NCI-H524 treated with DMSO at 0.1 percent for 48 hours (cell line): ENCODE measurements around the gene PATL1.

Experiments used
- DNase-seq: peaks from one replicate; lab custom pipeline; 2025; lab: John Stamatoyannopoulos, UW

Gene PATL1

DNA sequence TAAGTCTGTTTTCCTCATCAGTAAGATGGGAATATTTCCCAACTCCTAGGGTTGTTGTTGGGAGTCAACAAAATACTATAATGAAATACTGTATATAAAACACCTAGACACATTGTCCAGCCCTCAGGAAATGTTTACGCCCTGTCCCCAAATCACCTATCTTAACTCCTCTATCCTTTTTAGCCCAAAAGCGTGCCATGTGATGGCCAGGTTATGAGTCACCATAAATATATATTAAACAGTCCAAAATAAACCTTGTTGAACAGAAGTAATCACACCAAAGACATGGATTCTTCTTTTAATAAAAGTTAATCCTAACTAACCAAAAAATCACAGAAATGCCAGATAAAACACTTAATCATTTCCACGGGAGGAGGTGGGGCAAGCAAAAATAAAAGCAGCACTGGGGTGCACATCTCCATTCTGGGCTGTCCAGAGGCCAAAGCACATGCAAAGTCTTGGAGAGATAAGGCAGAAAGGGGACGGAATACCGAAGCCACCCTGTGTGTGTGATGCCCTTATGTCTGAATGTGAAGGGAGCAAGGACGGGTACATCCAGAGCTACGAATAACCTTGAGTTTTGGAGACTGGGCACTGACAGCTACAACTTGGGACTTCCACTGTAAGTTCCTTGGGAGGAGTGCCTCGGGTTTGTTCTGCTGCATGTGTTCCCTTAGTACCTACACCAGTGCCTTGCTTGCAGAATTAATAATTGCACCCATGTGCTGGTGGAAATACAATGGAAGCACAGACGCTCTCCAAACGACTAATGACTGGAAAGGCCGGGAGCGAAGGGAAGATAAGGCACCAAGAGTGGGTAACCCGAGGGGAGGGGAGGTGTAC lies 54.3 kb downstream of the PATL1 start:
- DNase-seq = no peak

DNA sequence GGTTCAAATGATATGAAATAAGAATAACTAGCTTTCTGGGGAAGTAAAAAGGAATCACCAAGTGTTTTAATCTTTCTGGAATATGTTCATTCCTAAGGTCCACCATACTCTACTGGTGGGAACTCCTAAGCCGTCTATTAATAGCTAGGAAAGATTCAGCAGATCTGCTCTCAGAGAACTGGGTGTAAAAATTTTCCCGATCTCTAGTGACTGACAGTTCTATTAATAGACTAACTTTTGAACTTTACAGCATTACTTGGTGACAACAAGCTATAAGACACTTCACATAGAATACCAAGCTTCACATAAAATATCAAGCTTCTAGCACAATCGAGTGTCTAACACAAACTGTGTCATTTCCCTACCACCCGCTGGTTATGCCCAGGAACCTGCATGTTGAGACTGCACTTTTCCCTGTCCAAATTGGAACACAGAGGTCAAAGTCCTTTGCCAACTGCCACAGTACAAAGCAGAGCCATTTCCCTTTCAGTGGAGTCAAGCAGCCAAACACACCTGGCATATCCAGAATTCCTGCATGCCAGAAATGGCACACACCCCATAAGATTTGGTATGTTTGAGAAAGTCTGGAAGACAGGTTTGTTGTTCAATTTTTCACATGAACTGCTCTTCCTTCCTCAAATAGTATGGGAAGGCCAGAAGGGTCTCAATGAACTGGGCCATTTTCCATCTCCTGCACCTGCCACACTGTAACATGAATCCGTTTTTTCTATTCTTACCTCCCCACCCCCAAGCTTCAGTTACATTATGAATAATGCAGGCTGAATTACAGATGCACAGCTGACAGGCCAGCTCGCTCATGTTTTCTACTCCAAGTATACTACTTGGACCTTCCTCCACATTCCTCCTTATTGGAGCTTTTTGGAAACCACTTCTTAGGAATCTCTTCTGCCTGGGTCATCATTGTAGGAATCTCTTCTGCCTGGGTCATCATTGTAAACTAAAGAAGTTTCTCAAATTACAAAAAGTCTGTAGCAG lies 57.0 kb downstream of the PATL1 start:
- peak; percentile 44 for DNase-seq

DNA sequence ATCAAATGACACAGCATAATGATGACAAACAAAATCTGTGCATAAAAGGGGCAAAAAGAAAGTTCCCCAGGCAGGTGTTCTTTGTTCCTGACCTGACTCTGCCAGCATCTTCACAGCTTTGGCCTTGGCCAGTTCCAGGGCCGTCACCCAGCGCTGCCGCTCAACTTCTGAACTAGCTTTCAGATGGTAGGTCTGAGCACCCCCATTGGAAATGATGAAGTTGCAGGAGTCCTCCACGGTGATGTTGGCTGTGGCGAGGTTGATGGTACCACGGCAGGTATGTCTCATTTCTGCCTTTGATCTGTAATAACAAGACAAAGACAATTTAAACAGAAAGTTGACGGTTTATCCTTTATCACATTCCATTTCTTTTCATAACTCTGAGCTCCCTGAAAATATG lies 58.5 kb downstream of the PATL1 start:
- no peak for DNase-seq

DNA sequence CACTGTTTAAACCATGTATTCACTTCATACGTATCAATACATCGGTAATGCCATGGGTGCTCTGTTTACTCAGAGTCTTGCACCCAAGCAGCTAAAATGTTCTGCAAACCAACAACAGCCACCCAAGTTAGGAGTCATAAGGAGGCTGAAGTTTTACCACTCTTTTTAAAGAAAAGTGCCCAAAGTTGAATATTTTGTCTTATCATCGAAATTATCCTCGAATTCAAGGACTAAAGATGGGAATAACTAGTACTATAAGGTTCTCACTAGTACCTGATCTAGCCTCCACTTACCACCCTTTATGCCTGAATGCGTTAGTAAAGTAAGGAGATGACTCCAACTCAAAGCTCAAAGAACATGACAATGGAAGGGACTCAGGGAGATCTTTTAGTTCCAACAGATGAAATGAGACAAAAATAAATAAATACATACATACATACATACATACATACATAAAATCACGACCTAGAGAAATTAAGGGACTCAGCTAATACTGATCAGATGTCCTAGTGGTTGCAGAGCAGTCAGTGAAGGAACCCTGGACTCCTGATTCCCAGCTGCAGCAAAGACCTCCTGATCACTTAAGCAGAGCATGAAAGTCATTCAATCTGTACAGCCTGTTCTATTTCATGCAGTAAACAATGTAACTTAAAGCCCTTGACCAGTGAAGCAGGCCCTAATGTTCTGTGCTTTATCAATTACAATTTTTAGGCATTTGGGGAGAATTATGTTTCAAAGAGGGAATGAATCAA lies 61.0 kb downstream of the PATL1 start:
- no peak for DNase-seq

DNA sequence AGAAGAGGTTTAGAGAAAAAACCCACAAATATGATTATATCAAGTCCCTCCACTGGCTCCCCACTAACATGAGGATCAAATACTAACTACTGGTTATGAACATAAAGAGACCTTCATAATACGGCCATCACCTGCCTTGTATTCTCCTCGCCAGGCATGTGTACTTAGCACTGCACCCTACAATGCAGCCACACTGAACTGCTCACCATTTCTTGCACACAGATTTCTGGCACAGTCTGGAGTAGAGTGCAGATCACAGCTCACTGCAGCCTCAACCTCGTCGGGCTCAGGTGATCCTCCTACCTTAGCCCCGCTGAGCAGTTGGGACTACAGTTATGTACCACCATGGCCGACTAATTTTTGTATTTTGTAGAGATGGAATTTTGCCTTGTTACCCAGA lies 66.4 kb downstream of the PATL1 start:
- no peak for DNase-seq

DNA sequence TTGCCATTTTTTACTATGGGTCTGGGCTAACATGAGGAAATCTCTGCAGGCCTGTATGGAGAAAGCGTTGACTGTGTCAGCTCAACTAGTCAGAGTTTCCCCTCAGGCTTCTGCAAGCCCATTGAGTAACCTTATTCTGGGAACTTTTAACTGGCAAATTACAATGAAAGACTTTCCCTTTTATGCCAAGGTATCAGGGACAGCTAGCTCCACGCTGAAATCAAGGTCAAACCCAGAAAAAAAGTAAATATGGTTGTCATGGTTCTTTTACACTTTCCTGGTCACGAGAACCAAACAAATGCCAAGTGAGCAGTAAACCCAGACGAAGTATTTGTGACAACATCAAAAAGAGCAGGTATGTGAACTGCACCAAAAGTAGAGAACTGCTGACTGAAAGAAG lies 67.0 kb downstream of the PATL1 start:
- no peak for DNase-seq

DNA sequence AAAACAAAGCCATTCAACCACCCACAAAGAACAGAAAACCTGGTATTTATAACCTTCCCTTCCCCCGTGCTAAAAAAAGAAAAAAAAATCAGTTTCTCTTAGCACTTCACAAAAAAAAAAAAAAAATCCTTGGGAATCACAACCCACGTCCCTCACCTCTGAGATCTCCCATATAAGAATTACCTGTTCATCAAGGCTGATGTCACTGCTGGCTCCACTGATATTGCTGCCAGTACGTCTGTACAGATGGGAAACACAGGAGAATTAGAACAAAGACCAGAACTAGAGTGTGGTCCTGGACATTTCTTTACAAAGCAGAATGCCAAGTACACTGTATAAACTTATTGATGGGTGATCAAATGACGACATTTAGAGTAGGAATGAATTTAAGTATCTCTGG lies 68.2 kb downstream of the PATL1 start:
- DNase-seq = no peak

DNA sequence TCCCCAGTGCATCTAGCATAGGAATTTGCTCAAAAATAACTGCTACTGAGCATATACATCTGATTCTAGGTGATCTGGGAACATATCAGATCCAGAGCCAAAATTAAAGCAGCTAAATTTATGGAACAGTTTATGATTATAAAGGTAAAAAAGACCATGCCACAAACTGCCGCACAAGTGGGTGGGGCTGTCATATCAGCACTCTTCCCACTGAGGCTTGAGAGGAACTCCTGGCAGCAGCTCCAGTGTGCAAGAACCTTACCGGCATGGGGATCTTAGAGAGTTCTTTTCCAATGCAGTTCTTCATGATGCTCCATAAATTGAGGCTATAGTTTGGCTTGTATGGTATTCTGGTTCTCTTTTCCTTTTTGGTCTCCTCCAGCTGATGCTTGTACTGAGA lies 68.6 kb downstream of the PATL1 start:
- DNase-seq = no peak

DNA sequence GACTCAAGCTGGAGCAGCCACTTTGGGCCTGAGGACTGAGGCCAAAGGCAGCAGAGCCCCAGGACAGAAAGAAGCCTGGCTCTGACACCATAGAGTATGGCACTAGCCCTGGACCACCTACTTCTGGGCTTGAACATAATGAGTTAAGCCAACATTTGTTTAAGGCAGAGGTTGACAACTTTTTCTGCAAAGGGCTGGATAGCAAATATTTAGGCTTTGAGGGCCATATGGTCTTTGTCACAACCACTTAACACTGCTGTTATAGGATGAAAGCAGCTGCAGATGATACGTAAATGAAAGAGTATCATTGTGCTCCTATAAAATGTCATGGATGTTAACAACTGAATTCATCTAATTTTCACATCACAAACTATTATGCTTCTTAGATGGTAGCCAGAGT lies 69.9 kb downstream of the PATL1 start:
- DNase-seq = no peak
